Trophoblast cell (in vitro differentiated cells and primary cell): ENCODE data around the gene LRRC8D.

Source experiments
- DNase-seq, 2 donors: peaks; one replicate each; pipeline ENCODE4 v3.0.0-alpha.2; 2016
- H2AFZ ChIP-seq: 2 replicates; pipeline ENCODE4 v1.6.1; 2013; ENCODE audit warnings: low read length, moderate library complexity, mild to moderate bottlenecking; ENCODE audit not compliant: insufficient read depth, poor library complexity
- H2AK5ac ChIP-seq: 2 replicates; pipeline ENCODE4 v1.6.1; 2013; ENCODE audit warnings: mild to moderate bottlenecking, low read length
- H2BK120ac ChIP-seq: 2 replicates; pipeline ENCODE4 v1.6.1; 2013; ENCODE audit warnings: low read length, mild to moderate bottlenecking, moderate library complexity; ENCODE audit not compliant: insufficient read depth, poor library complexity
- H2BK12ac ChIP-seq: 2 replicates; pipeline ENCODE4 v1.6.1; 2013; ENCODE audit warnings: mild to moderate bottlenecking, low read length, moderate library complexity
- H2BK5ac ChIP-seq: 2 replicates; pipeline ENCODE4 v1.6.1; 2013; ENCODE audit warnings: low read length, low read depth, moderate library complexity, mild to moderate bottlenecking; ENCODE audit not compliant: poor library complexity
- H3K14ac ChIP-seq: 2 replicates; pipeline ENCODE4 v1.6.1; 2013; ENCODE audit warnings: mild to moderate bottlenecking, low read length
- H3K18ac ChIP-seq: 2 replicates; pipeline ENCODE4 v1.6.1; 2013; ENCODE audit warnings: mild to moderate bottlenecking, low read length
- H3K23ac ChIP-seq: 2 replicates; pipeline ENCODE4 v1.6.1; 2013; ENCODE audit warnings: low read length
- H3K27ac ChIP-seq: 2 replicates; pipeline ENCODE4 v1.5.1; 2013; ENCODE audit warnings: low read depth, mild to moderate bottlenecking, inconsistent platforms, low read length, moderate library complexity
- H3K27me3 ChIP-seq: 2 replicates; pipeline ENCODE4 v1.6.1; 2013; ENCODE audit warnings: inconsistent platforms, mild to moderate bottlenecking, low read length, moderate library complexity; ENCODE audit not compliant: insufficient read depth
- H3K36me3 ChIP-seq, 2 experiments: 1 replicate in 1 of 2; 2 replicates in 1 of 2; pipeline ENCODE4 v1.6.1; 2013; ENCODE audit warnings: low read length in 2 of 2, mild to moderate bottlenecking in 2 of 2, moderate library complexity in 1 of 2; ENCODE audit not compliant: insufficient read depth in 2 of 2, control insufficient read depth in 1 of 2
- H3K4ac ChIP-seq: 2 replicates; pipeline ENCODE4 v1.6.1; 2013; ENCODE audit warnings: low read depth, mild to moderate bottlenecking, low read length, moderate library complexity
- H3K4me1 ChIP-seq, 2 experiments: 1 replicate in 1 of 2; 2 replicates in 1 of 2; pipeline ENCODE4 v1.6.1; 2013; ENCODE audit warnings: low read length in 2 of 2, mild to moderate bottlenecking in 2 of 2, moderate library complexity in 1 of 2; ENCODE audit not compliant: insufficient read depth in 2 of 2, control insufficient read depth in 1 of 2
- H3K4me2 ChIP-seq: 2 replicates; pipeline ENCODE4 v1.6.1; 2013; ENCODE audit warnings: inconsistent platforms, mild to moderate bottlenecking, low read length, moderate library complexity
- H3K4me3 ChIP-seq: 2 replicates; pipeline ENCODE4 v1.5.1; 2013; ENCODE audit warnings: mild to moderate bottlenecking, low read depth, low read length, inconsistent platforms
- H3K79me1 ChIP-seq: one replicate; pipeline ENCODE4 v1.6.1; 2013; ENCODE audit warnings: low read length
- H3K79me2 ChIP-seq: 2 replicates; pipeline ENCODE4 v1.6.1; 2013; ENCODE audit warnings: low read length, mild to moderate bottlenecking; ENCODE audit not compliant: control insufficient read depth, insufficient read depth, poor library complexity
- H3K9ac ChIP-seq: 2 replicates; pipeline ENCODE4 v1.6.1; 2013; ENCODE audit warnings: mild to moderate bottlenecking, low read length
- H3K9me3 ChIP-seq: 2 replicates; pipeline ENCODE4 v1.6.1; 2013; ENCODE audit warnings: low read depth, mild to moderate bottlenecking, control low read depth, inconsistent platforms, low read length; ENCODE audit not compliant: insufficient read depth
- H4K12ac ChIP-seq: 2 replicates; pipeline ENCODE4 v1.6.1; 2013; ENCODE audit warnings: low read depth, mild to moderate bottlenecking, low read length, moderate library complexity
- H4K8ac ChIP-seq: 2 replicates; pipeline ENCODE4 v1.6.1; 2013; ENCODE audit warnings: low read depth, mild to moderate bottlenecking, low read length, moderate library complexity
- H4K91ac ChIP-seq: one replicate; pipeline ENCODE4 v1.6.1; 2013; ENCODE audit warnings: low read depth, mild to moderate bottlenecking, low read length, moderate library complexity
- WGBS: extraction: QIAGEN DNeasy Blood & Tissue Kit; methylation state at CpG from one replicate; pipeline ENCODE4 v1.1.7; 2013; ENCODE audit warnings: missing lambda C conversion rate; ENCODE audit not compliant: insufficient read length, insufficient coverage; ENCODE audit errors: extremely low coverage; 5-methylcytosine and 5-hydroxymethylcytosine counted together

Gene LRRC8D

GRCh38 chr1:89901957-89902669, 81.3 kb downstream of the LRRC8D start:
- Histone ChIP-seq H4K91ac (no peak overlapping the region), H3K79me1 (peaks cover 8% of the 10 kb centered on the region), H4K8ac (no peak overlapping the region), H3K4me3 (no peak overlapping the region), H2AK5ac (peak overlapping the region; percentile 28), H3K9ac (no peak overlapping the region), H2BK120ac (no peak overlapping the region), H3K36me3 (peaks cover 0 to 2% of the 10 kb centered on the region in 2 experiments), H2BK12ac (no peak overlapping the region), H2AFZ (no peak overlapping the region), H3K27ac (no peak overlapping the region), H3K4me2 (no peak overlapping the region), H3K4ac (no peak overlapping the region), H3K23ac (no peak overlapping the region), H3K18ac (no peak overlapping the region), H3K9me3 (no peaks in the 10 kb centered on the region), H2BK5ac (no peak overlapping the region), H3K79me2 (no peaks in the 10 kb centered on the region), H3K4me1 (peaks cover 7 to 13% of the 10 kb centered on the region in 2 experiments), H4K12ac (no peak overlapping the region), H3K27me3 (no peaks in the 10 kb centered on the region), H3K14ac (no peak overlapping the region)
- WGBS = no CpG with 5 or more reads among the region's 9 CpGs
- no peak for DNase-seq

- Histone ChIP-seq H3K23ac (no peak overlapping the region), H2AFZ (no peak overlapping the region), H2BK12ac (no peak overlapping the region), H3K4me3 (no peak overlapping the region), H3K79me1 (peaks cover 15% of the 10 kb centered on the region), H4K8ac (no peak overlapping the region), H3K79me2 (no peaks in the 10 kb centered on the region), H3K4me2 (no peak overlapping the region), H2AK5ac (no peak overlapping the region), H3K4me1 (peaks cover 7 to 16% of the 10 kb centered on the region in 2 experiments), H3K14ac (no peak overlapping the region), H3K18ac (no peak overlapping the region), H3K27ac (peak overlapping the region; percentile 42), H2BK5ac (no peak overlapping the region), H2BK120ac (no peak overlapping the region), H3K4ac (no peak overlapping the region), H4K91ac (no peak overlapping the region), H3K27me3 (no peaks in the 10 kb centered on the region), H4K12ac (no peak overlapping the region), H3K36me3 (no peaks in the 10 kb centered on the region), H3K9me3 (no peaks in the 10 kb centered on the region), H3K9ac (no peak overlapping the region)
- WGBS = no CpG with 5 or more reads among the region's 1 CpG
- no peak for DNase-seq
Observed at GRCh38 chr1:89903550-89903949, 82.7 kb downstream of the LRRC8D start.

GRCh38 chr1:89904219-89904980, 83.6 kb downstream of the LRRC8D start:
- Histone ChIP-seq H3K9me3 (no peaks in the 10 kb centered on the region), H3K4me3 (no peak overlapping the region), H3K36me3 (no peaks in the 10 kb centered on the region), H4K12ac (no peak overlapping the region), H3K27ac (peak overlapping the region; percentile 42), H4K91ac (no peak overlapping the region), H3K4ac (no peak overlapping the region), H3K23ac (no peak overlapping the region), H2BK12ac (no peak overlapping the region), H3K4me2 (no peak overlapping the region), H2BK5ac (peak overlapping the region; percentile 43), H3K27me3 (no peaks in the 10 kb centered on the region), H3K14ac (no peak overlapping the region), H3K9ac (no peak overlapping the region), H2AFZ (no peak overlapping the region), H2AK5ac (no peak overlapping the region), H3K4me1 (peaks cover 7 to 17% of the 10 kb centered on the region in 2 experiments), H3K79me2 (no peaks in the 10 kb centered on the region), H3K79me1 (peaks cover 16% of the 10 kb centered on the region), H4K8ac (no peak overlapping the region), H2BK120ac (no peak overlapping the region), H3K18ac (no peak overlapping the region)
- no peak for DNase-seq
- WGBS = no CpG with 5 or more reads among the region's 6 CpGs

- WGBS = no CpG with 5 or more reads among the region's 5 CpGs
- no peaks in the 10 kb centered on the region for H3K36me3 ChIP-seq
- no peak overlapping the region for H3K18ac ChIP-seq
- DNase-seq = no peak
- H2BK5ac ChIP-seq = peak overlapping the region; percentile 4
- H2BK120ac ChIP-seq = peak overlapping the region; percentile 27
- H4K12ac ChIP-seq = no peak overlapping the region
- H3K4me2 ChIP-seq = no peak overlapping the region
- H2AFZ ChIP-seq = no peak overlapping the region
- H3K23ac ChIP-seq = no peak overlapping the region
- no peak overlapping the region for H4K8ac ChIP-seq
- H3K14ac ChIP-seq = no peak overlapping the region
- peak overlapping the region; percentile 44 for H3K4ac ChIP-seq
- H2AK5ac ChIP-seq = no peak overlapping the region
- H4K91ac ChIP-seq = no peak overlapping the region
- H3K4me1 ChIP-seq = peaks cover 7 to 18% of the 10 kb centered on the region in 2 experiments
- no peak overlapping the region for H3K27ac ChIP-seq
- H3K79me2 ChIP-seq = no peaks in the 10 kb centered on the region
- H3K9me3 ChIP-seq = no peaks in the 10 kb centered on the region
- H3K4me3 ChIP-seq = no peak overlapping the region
- no peak overlapping the region for H3K9ac ChIP-seq
- peaks cover 16% of the 10 kb centered on the region for H3K79me1 ChIP-seq
- H3K27me3 ChIP-seq = no peaks in the 10 kb centered on the region
- peak overlapping the region; percentile 23 for H2BK12ac ChIP-seq
Observed at GRCh38 chr1:89905395-89906058, 84.7 kb downstream of the LRRC8D start.
